HG02840 (cell line): ENCODE data around the gene NPRL2.
"Not testable (repeated sequence)": the region's sequence is repeated elsewhere in the genome, so short reads cannot be mapped to it uniquely, and the experiment has no call there.

Experiments used
- ATAC-seq: cut with Tn5 transposase; IDR thresholded peaks from one replicate; pipeline ENCODE4 v1.9.1; 2021; ENCODE audit warnings: mild to moderate bottlenecking, moderate library complexity, moderate number of reproducible peaks; ENCODE audit not compliant: unreplicated experiment, low FRiP score

Gene NPRL2

GRCh38 chr3:50318615-50319014 is 32.0 kb downstream of the NPRL2 start:
- no peak for ATAC-seq

DNA sequence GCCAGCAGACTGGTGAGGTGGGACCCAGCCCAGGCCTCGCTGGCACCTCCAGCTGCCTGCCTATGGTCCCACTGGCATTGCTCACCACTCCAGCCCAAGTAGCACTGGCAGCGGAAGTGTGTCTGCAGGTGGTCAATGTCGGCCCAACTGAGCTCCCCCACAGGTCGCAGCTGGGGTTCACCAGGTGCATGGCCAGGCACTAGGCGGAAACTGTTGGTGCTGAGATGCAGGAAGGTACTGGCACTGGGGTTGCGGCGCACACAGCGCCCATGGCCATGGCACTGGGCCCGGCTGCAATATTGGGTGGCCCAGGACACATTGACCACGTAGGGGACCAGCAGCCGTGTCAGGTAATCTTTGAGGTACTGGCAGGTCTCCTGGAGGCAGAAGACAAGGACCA is 32.4 kb downstream of the NPRL2 start:
- no peak for ATAC-seq

DNA sequence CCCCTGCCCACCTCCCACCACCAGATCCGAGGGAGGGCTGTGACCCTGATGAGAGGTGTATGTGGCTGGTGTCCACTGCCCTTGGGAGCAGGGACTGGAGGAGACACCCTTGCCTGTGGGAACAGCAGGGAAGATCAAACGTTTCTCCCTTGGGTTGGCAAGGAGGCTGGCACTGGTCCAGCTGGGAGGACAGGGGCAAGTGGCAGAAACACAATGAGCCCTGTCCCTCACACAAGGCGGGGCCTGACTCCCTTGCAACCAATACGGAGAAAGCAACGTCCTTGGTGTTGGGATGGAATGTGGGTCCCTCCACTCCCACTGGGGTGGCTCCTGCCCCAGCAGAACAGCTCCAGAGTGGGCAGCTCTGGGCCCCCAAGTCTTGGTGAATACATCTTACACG is 33.3 kb downstream of the NPRL2 start:
- no peak for ATAC-seq

- no peak for ATAC-seq
Observed at GRCh38 chr3:50316657-50317242, 33.8 kb downstream of the NPRL2 start.

DNA sequence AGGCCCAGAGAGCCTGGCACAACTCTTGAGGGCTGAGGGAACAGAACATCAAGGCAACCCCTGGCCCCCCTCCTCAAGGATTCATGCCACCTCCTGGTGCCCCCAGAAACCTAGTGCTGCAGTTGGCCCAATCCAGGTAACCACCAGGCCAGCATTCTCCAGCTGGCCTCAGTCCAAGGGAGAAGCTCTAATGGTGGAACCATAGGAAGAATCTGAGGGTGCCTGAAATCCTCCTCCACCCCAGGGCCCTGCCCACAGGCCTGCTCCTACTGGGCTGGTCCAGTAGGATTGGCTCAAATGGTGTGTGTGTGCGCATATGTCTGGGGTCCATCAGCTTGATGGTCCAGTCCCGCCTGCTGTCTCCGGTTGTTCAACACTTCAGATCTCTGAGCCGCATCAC is 35.8 kb downstream of the NPRL2 start:
- no peak for ATAC-seq

GRCh38 chr3:50314342-50314741 is 36.2 kb downstream of the NPRL2 start:
- no peak for ATAC-seq

DNA sequence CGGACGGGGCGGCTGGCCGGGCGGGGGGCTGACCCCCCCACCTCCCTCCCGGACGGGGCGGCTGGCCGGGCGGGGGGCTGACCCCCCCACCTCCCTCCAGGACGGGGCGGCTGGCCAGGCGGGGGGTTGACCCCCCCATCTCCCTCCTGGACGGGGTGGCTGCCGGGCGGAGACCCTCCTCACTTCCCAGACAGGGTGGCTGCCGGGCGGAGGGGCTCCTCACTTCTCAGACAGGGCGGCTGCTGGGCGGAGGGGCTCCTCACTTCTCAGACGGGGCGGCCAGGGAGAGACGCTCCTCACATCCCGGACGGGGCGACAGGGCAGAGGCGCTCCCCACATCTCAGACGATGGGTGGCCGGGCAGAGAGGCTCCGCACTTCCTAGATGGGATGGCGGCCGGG is 38.5 kb downstream of the NPRL2 start:
- not testable (repeated sequence) for ATAC-seq

GRCh38 chr3:50304601-50305000 is 46.0 kb downstream of the NPRL2 start:
- ATAC-seq: no peak

GRCh38 chr3:50303013-50303815 is 47.4 kb downstream of the NPRL2 start, which contains the start of gene HYAL1:
HYAL1 (minus strand) TSS chr3:50303574; CDS start chr3:50302956, 618 bp downstream.
- no peak for ATAC-seq

DNA sequence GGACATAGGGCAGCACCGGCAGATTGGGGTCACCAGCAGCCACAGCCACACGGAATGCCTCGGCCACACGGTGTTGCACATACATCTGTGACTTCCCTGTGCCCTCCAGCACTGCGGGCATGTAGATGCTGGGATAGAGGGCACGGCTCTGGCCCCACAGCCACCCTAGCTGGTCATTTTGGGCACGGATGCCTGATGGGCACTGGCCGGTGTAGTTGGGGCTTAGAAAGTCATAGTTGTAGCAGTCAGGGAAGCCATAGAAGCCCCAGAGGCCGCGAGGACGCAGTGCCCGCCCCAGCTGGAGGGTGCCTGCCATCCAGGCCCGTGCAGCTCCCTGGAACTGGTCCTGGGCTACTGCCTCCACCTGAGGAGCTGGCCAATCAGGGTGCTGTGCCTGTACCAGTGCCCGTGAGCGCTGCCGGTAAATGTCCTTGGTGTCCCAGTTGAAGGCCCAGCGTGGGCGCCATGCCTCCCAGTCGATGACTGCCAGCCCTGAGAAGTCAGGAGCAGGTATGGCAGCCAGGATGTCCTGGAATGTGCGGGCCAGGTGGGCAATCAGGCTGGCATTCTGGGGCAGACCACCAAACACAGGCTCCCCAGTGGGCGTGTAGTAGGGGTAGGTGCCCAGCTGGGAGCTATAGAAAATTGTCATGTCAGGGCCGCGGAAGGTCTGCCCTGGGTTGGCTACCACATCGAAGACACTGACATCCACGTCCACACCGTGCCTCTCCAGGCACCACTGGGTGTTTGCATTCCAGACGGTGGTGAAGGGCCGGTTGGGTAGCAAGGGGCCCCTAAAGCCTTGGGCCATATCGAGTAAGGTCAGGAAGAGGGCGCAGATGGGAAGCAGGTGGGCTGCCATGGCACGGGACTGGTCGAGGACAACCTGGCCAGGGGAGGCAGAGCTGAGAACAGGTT is 48.2 kb downstream of the NPRL2 start:
- no peak for ATAC-seq

GRCh38 chr3:50300681-50301254 is 49.8 kb downstream of the NPRL2 start:
- no peak for ATAC-seq

DNA sequence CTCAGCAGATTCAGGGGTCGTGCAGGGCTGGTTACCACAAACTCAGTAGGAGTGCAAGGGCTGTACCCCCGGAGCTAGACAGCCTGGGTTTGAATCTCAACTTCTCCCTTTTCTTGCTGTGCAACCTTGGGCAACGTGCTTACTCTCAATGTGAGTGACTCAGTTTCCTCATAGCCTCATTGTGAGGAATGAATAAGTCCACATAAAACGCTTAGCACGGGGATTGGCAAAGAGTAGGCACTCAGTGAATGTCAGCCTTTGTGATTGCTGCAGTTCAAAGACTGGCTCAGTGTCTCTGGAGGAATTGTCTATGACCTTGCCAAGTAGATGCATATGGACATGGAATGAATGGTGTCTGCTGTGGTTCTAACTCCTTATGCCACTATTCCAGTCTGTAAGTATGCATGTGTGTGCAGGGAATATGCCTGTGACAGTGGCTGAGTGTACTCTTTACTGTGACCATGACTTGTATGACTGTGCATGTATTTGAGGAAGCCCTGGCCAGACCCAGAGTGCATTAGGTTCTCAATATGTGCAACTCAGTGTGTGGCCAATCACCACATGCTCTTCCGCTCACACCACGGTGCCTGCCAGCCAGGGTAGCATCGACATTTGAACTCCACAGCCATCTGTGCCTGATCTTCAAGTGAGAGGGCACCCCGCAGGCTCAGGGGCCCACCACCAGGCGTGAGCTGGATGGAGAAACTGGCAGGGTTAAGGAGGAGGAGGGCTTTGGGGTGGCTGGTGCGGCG is 50.5 kb downstream of the NPRL2 start:
- no peak for ATAC-seq

DNA sequence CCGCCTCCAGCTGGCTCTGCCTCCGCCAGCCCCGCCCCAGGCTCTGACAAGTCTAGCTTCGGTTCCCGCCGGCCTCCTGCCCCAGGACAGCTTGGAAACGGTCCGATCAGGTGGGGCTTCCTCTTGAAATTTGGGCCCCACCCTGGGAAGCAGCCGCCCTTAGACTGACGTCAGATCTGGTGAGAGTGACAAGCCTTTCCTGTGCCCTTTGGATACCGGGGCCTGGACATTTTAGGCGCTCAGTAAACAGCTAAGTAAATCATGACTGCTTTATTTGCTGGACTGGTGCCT is 51.0 kb downstream of the NPRL2 start:
- no peak for ATAC-seq

GRCh38 chr3:50298836-50299637 is 51.5 kb downstream of the NPRL2 start, which contains the start of the genes HYAL3 and NAA80:
HYAL3 (minus strand) TSS chr3:50299405; CDS start chr3:50295602, 3,803 bp downstream.
NAA80 (minus strand) TSS chr3:50299405; CDS start chr3:50297463, 1,942 bp downstream.
- ATAC-seq: peak; percentile 85

- ATAC-seq: no peak
Observed at GRCh38 chr3:50297896-50298725, 52.5 kb downstream of the NPRL2 start.

DNA sequence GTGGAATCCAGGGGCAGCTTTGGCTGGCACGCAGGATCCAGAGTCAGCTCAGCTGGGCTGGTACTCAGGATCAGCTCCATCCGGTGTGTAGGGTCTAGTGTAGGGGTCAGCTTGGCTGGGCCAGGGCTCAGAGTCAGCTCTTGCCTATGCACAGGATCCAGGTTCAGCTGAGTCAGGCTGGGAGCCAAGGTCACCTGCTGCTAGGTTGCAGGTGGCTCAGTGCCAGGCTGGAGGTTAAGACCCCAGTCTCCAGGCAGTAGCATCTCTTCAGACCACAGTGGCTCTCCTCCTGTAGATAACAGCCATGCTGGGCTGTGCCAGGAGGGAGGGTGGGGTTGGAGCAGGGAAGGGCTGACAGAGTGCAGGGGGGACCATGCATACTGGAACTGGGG is 53.2 kb downstream of the NPRL2 start:
- ATAC-seq: no peak
